Activated B cell treated with CpG ODN at 0.5 μM for 24 hours (primary cell): ENCODE data around the gene ADGRG6. TPM values are rescaled to one million over a fixed set of nuclear protein-coding genes. Genes with fewer than 3 reads are reported as not detected.

Experiments used
- ATAC-seq: fragments of 200-7000 bp; cut with Tn5 transposase; one replicate; pipeline ENCODE4 v1.10.0; 2021; ENCODE audit warnings: low read depth, mild to moderate bottlenecking, moderate library complexity
- CTCF ChIA-PET: fragments of 350-600 bp; sonication (Branson Sonifier 250); formaldehyde crosslinking; loops from one replicate; lab custom pipeline; 2021; ENCODE audit warnings: antibody characterized with exemption; lab: Charles Lee
- POLR2A ChIA-PET: fragments of 350-600 bp; sonication (Branson Sonifier 250); formaldehyde crosslinking; loops from one replicate; lab custom pipeline; 2021; ENCODE audit warnings: antibody characterized with exemption; lab: Charles Lee
- DNase-seq: peaks from one replicate; pipeline ENCODE4 v3.0.0; 2022
- H3K27ac Mint-ChIP-seq: one replicate; pipeline ENCODE4 v1.8.0; 2020; ENCODE audit warnings: mixed read lengths
- H3K27me3 Mint-ChIP-seq: one replicate; pipeline ENCODE4 v1.8.0; 2021; ENCODE audit warnings: mixed read lengths
- H3K36me3 Mint-ChIP-seq: one replicate; pipeline ENCODE4 v1.8.0; 2021; ENCODE audit warnings: low read depth, mixed read lengths
- H3K4me1 Mint-ChIP-seq: one replicate; pipeline ENCODE4 v1.8.0; 2021; ENCODE audit warnings: mixed read lengths
- H3K4me3 Mint-ChIP-seq: one replicate; pipeline ENCODE4 v1.8.0; 2020; ENCODE audit warnings: mild to moderate bottlenecking, mixed read lengths
- H3K9me3 Mint-ChIP-seq: one replicate; pipeline ENCODE4 v1.8.0; 2020; ENCODE audit warnings: mixed read lengths
- intact Hi-C: fragments of 100-400 bp; cut with micrococcal nuclease; formaldehyde crosslinking; loops from one replicate; pipeline ENCODE4 v1.15.1; 2024
- total RNA-seq: library from RNA; stranded (reverse); gene quantifications from 2 replicates; pipeline ENCODE4 v1.2.3, GENCODE V29; 2022
- TF ChIP-seq, protein P1 (sequence below): fragments of 200-600 bp; IDR thresholded peaks from one replicate; pipeline ENCODE4 v1.8.0; 2022; ENCODE audit warnings: antibody characterized with exemption, mild to moderate bottlenecking

Gene ADGRG6
- total RNA-seq, 1 donor from 2014 or later: not detected

DNA sequence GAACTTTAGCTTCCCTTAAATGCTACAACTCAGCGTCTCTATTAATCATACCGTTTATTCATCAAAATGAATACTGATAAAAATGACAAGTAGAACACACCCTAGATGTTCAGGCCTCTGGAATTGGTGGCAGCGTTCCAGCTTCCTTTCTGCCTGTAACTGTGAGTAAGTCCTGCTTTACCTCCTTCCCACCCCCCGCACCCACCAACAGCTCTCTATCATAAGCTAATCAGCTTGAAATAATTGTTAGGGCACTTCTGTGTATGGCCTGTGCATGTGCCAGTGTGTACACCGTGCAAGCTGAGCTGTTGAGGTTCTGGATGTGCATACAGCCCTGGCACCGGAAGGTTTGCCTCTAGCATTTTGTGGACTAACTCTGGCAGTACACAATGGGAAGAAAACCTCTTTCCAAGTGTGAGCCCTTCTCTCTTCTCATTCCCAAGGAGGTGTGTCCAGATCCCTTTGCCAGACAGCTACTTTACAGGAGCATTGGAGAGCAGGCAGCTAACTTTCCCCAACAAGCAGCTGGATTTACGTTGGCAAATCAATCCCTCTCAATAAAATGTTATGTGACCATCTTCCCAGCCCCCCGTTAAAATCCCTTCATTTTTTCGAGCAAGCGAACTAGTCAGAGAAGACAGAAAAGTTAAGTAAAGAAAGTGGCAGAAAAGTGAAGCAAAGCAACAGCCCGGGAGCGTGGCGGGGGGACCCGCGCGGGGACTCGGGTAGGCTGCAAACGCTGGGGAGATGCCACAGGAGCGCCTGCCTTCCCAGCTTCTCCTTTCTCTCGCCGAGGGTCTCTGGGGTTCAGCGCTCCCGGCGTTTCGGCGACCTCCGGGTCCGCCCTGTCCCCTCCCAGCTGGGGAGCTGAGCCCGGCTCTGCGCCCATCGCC is 803 bp upstream of the ADGRG6 start:
- Mint-ChIP-seq H3K4me3 (no peak overlapping the region), H3K36me3 (no peaks in the 10 kb centered on the region), H3K27ac (no peak overlapping the region), H3K27me3 (peaks cover 24% of the 10 kb centered on the region), H3K9me3 (no peaks in the 10 kb centered on the region), H3K4me1 (peaks cover 10% of the 10 kb centered on the region)
- no peak for DNase-seq
- intact Hi-C loops: no loop called here
- ChIA-PET CTCF (no interaction called here), POLR2A (no interaction called here)
- TF ChIP-seq, protein P1, sequence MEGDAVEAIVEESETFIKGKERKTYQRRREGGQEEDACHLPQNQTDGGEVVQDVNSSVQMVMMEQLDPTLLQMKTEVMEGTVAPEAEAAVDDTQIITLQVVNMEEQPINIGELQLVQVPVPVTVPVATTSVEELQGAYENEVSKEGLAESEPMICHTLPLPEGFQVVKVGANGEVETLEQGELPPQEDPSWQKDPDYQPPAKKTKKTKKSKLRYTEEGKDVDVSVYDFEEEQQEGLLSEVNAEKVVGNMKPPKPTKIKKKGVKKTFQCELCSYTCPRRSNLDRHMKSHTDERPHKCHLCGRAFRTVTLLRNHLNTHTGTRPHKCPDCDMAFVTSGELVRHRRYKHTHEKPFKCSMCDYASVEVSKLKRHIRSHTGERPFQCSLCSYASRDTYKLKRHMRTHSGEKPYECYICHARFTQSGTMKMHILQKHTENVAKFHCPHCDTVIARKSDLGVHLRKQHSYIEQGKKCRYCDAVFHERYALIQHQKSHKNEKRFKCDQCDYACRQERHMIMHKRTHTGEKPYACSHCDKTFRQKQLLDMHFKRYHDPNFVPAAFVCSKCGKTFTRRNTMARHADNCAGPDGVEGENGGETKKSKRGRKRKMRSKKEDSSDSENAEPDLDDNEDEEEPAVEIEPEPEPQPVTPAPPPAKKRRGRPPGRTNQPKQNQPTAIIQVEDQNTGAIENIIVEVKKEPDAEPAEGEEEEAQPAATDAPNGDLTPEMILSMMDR: no peak
- no peak for ATAC-seq

DNA sequence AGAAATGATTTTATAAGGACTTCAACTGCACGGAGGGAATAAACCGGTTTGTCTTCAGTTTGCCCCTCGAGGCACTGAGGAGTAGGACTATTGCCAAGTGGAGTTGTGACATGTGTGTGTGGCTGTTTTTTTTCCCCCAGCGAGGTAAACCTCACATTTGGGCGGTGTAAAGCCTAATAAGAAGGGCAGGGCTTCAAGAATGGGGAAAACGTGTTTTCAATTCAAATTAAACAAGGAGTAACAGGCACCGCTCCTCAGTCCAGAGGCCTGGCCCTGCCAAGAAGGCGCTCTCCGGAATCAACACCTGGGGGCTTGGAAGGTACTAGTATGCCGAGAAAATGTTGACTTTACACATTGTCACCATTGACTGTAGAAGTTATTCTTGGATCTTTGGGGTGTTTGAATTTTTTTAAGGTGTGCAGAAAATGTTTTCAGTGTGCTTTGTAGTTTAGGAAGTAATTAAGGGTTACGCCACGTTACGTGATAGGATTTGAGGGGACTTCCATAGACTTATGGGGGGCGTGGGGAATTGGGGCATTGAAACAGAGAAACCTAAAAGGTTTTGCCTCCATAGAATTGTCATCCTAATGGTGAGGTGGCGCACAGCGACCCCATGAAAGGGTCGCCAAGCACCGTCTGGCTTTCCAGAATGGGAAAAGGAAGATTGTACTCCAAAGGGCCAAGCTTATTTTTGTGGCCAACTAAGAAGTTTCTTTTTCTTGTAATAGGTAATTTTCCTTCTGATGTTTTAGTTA is 791 bp downstream of the ADGRG6 start:
- Mint-ChIP-seq H3K27me3 (peaks cover 22% of the 10 kb centered on the region), H3K4me1 (peaks cover 10% of the 10 kb centered on the region), H3K9me3 (no peaks in the 10 kb centered on the region), H3K4me3 (no peak overlapping the region), H3K27ac (no peak overlapping the region), H3K36me3 (no peaks in the 10 kb centered on the region)
- POLR2A ChIA-PET: no interaction called here
- TF ChIP-seq, protein P1: no peak
- CTCF ChIA-PET: no interaction called here
- ATAC-seq (no peak), DNase-seq (no peak)
- intact Hi-C loops: no loop called here

DNA sequence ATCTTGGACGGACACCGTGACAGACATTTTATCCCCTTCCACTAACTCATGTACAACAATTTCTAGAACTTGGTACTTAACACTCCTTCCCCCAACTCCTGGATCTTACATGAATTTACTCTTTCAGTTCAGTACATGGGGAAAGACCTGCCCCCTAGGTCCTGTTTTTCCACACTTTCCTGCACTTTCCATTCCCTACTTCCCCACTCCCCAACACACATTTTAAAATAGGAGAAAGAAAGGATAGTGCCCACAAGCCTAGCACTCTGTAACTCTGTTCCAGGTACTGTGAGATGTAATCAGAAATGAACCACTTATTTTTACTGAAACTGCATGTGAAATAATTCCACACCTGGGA is 1.3 kb downstream of the ADGRG6 start:
- Mint-ChIP-seq H3K9me3 (no peaks in the 10 kb centered on the region), H3K27me3 (peaks cover 23% of the 10 kb centered on the region), H3K27ac (no peak overlapping the region), H3K4me3 (no peak overlapping the region), H3K4me1 (peaks cover 10% of the 10 kb centered on the region), H3K36me3 (no peaks in the 10 kb centered on the region)
- POLR2A ChIA-PET: no interaction called here
- ATAC-seq (no peak), DNase-seq (no peak)
- intact Hi-C loops: no loop called here
- CTCF ChIA-PET: no interaction called here
- TF ChIP-seq, protein P1: no peak

DNA sequence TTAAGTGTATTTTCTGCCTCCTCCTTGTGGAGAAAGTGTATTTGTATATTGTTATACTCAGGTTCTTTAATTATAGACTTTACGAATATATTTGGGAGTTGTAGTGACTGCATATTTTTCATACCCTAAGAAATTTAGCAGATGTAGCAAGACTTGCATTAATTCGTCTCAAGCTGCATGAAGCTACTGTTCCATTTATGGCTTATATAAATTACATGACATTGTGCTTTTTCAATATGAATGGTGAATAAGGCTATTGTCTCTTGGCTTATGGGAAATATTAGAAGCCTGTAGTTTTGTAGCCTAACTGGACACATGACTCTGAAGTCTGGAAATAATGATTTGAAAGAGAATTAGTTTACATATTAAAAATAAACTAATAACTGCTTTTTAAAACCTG is 2.4 kb downstream of the ADGRG6 start:
- H3K36me3 Mint-ChIP-seq: no peaks in the 10 kb centered on the region
- CTCF ChIA-PET: no interaction called here
- intact Hi-C loops: no loop called here

More for the DNA sequence above, 2.4 kb downstream of the ADGRG6 start:
- peaks cover 22% of the 10 kb centered on the region for H3K27me3 Mint-ChIP-seq
- no peak for ATAC-seq
- TF ChIP-seq, protein P1: no peak
- H3K9me3 Mint-ChIP-seq: no peaks in the 10 kb centered on the region
- H3K27ac Mint-ChIP-seq: no peak overlapping the region
- POLR2A ChIA-PET: no interaction called here
- H3K4me3 Mint-ChIP-seq: no peak overlapping the region
- H3K4me1 Mint-ChIP-seq: peaks cover 10% of the 10 kb centered on the region
- DNase-seq: no peak
